Activated CD4-positive, alpha-beta T cell treated with anti-CD3 and anti-CD28 coated beads for 48 hours (primary cell): ENCODE data around the gene BTRC.

Experiments used
- DNase-seq: peaks from one replicate; pipeline ENCODE4 v3.0.0-alpha.2; 2020

Gene BTRC

DNA sequence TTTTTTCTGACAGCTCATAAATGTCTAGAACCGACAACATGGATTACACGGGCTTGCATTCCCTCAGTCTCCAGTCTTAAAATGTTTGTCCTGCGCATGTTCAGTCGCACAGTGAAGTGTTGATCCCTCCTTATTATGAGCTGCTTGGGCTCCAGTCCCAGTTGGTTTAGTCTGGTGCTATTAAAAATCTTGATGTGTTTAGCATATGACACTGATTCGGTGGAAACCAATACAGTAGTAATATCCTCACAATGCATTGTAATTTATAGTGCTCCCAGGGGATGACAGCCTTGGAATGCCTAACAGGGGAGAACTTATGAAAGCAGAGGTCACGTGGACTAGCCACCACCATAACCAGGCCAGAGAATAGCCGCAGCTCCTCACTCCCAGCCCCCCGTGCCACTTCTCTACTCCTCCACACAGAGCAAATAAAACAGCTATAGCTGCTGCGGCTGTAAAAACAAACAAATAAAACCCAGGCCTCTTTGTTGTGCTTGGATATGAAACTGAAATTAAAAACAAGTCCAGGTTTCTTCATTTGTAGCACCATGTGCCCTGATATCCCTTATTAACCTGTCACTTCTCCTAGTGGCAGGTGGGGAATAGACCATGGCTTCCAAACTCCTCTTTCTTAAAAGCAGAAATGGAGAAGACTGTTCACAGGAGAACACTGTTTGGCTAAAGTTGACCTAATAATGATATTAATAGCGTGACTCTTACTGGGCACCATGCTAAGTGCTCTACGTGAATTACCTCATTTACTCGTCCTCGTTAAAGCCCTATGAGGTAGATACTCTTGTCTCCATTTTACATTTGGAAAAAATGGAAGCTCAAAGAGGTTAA is 241.8 kb downstream of the BTRC start:
- DNase-seq, result no peak

DNA sequence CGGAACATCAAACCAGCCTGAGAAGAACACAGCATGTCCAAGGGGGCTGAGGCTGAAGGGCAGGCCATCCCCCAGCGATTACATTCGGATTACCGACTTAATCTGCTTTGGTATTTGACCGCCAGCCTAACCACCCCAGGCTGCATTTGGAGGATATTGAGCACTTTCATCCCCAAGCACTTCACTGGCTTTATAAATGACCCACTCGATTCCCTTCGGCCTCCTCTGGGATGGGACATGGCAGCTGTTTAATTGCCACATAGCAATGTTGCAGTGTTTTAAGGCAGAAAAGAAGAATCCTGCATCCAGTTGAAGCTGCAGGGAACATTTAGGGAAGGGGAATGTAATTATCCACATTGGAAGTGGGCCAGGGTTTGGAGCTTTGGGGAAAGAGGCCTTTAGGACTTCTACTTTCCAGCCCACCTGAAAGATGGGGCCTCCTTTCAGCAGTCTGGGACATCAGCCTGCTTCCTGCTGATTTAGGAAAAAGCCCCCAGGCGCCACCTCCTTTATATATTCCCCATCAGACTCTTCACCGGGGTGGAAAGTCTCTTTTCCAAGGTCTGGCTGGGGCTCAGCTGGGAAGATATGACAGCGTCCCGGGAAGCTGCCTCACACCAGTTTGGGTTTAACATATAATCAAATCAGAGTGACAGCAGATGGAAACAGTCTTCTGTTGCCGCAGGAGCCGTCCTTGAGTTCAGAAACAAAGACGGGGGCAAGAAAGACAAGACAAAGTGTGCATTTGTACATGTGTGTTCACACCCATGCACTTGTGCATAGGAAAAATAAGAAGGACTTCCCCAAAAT is 243.3 kb downstream of the BTRC start:
- no peak for DNase-seq

DNA sequence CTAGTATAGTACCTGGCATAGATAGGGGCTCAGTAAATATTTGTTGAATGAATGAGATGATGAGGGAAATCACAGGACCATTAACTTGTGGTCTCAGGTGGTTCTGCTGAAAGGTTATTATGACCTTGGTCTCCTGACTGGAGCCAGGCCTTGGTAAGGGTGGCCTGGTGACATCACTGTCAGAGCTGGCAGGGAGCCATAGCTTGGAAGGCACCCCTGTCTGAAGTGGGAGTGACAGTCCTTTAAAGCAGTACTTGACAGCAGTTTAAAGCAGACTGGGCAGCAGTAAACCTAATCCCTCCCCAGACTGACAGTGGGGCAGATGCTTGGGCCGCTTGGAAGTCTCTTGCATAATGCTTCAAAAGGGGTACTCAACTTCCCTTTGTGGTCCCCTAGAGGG is 247.6 kb downstream of the BTRC start:
- DNase-seq, result no peak

DNA sequence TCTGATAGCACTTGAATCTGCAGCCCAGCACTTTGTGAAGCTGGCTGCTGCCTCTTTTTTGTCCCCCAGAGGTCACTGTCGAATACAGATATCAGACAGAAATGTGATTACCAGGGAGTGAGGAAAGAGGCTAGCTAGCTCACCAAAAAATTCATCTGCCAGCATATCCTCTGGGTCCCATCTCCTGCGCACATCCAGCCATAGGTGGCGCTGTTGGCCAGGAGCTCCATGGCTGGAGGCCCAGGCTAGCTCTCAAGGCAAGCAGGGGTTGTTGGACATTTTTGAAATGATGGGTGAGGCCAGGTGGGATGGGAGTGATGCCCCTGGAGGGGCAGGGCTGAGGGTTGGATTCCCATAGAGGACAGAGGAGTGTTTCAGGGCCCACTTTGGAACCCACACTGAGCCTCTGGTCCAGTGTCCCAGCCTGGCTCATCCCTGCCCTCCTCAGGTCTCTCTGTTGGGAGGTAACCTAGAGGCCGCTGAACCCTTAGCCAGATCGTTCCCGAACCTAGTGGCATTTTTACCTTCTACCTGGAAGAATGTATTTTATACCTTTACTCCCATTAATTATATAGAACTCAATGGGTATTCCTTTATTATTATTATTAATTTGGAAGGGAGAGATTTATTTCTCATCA is 248.9 kb downstream of the BTRC start:
- DNase-seq, result peak; percentile 86
